Muscle layer of duodenum (tissue), 2 donors: ENCODE results near the gene KCTD5.
"Not testable (repeated sequence)": the region's sequence is repeated elsewhere in the genome, so short reads cannot be mapped to it uniquely, and the experiment has no call there.

Experiments used
- H3K27ac ChIP-seq: one replicate; pipeline ENCODE4 v1.7.0; 2013; ENCODE audit warnings: mild to moderate bottlenecking, low read length
- H3K27me3 ChIP-seq: one replicate; pipeline ENCODE4 v1.7.0; 2013; ENCODE audit warnings: low read depth, mild to moderate bottlenecking, control low read depth, low read length
- H3K36me3 ChIP-seq, 2 donors: one replicate each; pipeline ENCODE4 v1.7.0; 2013; ENCODE audit warnings: low read length in 2 of 2, control low read depth in 1 of 2, mild to moderate bottlenecking in 1 of 2; ENCODE audit not compliant: insufficient read depth in 2 of 2, control insufficient read depth in 1 of 2
- H3K4me1 ChIP-seq, 2 donors: one replicate each; pipeline ENCODE4 v1.7.0; 2013; ENCODE audit warnings: low read length in 2 of 2, mild to moderate bottlenecking in 2 of 2, control low read depth in 1 of 2, moderate library complexity in 1 of 2; ENCODE audit not compliant: insufficient read depth in 2 of 2, control insufficient read depth in 1 of 2
- H3K4me3 ChIP-seq, 2 donors: one replicate each; pipeline ENCODE4 v1.7.0; 2013; ENCODE audit warnings: low read length in 2 of 2, low read depth in 1 of 2, mild to moderate bottlenecking in 1 of 2
- H3K9me3 ChIP-seq, 2 donors: one replicate each; pipeline ENCODE4 v1.7.0; 2013; ENCODE audit warnings: low read length in 2 of 2, control low read depth in 1 of 2, mild to moderate bottlenecking in 1 of 2; ENCODE audit not compliant: control insufficient read depth in 1 of 2
- donor health status: healthy.

The KCTD5 gene

DNA sequence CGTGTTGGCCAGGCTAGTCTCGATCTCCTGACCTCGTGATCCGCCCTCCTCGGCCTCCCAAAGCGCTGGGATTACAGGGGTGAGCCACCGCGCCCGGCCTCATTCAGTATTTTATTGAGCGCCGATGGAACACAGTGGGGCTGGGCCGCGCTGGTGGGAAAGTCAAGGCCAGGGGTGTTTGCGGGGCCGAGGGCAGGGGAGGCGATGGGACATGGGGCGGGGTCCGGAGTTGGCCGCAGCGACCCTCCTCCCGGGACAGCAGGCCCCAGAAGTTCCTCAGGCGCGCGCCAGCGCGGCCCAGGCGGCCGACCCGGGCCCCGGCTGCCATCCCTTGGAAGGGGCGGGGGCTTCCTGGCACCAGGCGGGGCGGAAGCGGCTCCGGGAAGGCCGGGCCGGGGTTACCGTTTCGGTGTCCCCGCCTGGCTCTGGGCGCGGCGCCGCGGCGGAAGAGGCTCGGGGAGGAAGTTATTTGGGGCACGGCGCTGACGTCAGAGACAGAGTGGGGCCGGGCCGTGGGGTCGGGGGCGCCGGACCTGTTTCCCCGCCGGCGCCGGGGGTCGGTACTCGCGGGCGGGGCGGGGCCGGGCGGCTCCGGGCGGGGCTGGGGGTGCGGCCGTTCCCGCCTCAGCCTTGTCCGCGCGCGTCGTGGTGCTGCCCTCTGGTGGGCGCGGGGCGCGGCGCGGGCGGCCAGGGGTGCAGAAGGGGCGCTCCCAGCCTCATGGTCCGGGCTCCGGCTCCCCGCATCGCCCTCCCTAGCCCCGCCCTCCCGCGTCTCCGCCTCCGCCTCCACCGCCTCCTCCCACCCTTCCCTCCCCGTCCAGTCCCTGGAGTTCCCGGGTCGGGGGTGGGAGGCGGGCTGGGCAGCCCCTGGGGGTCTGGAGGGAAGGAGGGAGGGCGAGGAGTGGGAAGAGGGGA, 38.7 kb downstream of the KCTD5 start:
- Histone ChIP-seq H3K27me3 (peaks cover 4% of the 10 kb centered on the region), H3K36me3 (no peaks in the 10 kb centered on the region), H3K4me1 (no peaks in the 10 kb centered on the region), H3K4me3 (peak overlapping the region; percentile 30 to 67), H3K9me3 (no peaks in the 10 kb centered on the region), H3K27ac (no peak overlapping the region)

DNA sequence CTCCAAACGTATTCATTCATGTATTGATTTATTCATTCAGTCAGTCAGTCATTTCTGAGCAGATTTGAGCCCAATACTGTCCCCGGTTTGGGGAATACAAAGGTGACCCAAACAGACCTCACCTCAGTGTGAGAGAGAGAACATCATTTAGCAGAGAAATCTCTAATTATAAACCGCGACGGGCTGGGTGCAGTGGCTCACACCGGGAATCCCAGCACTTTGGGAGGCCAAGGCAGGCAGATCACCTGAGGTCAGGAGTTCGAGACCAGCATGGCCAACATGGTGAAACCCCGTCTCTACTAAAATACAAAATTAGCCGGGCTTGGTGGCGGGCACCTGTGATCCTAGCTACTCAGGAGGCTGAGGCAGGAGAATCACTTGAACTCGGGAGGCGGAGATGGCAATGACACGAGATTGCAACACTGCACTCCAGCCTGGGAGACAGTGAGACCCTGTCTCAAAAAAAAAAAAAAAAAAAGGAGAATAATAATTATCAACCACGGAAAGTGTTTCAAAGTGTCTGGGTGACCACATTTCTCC, 39.4 kb downstream of the KCTD5 start:
- H3K36me3 ChIP-seq, H3K9me3 ChIP-seq, H3K27ac ChIP-seq, H3K4me1 ChIP-seq, H3K27me3 ChIP-seq: not testable (repeated sequence)
- peak overlapping the region; percentile 30 to 67 for H3K4me3 ChIP-seq

DNA sequence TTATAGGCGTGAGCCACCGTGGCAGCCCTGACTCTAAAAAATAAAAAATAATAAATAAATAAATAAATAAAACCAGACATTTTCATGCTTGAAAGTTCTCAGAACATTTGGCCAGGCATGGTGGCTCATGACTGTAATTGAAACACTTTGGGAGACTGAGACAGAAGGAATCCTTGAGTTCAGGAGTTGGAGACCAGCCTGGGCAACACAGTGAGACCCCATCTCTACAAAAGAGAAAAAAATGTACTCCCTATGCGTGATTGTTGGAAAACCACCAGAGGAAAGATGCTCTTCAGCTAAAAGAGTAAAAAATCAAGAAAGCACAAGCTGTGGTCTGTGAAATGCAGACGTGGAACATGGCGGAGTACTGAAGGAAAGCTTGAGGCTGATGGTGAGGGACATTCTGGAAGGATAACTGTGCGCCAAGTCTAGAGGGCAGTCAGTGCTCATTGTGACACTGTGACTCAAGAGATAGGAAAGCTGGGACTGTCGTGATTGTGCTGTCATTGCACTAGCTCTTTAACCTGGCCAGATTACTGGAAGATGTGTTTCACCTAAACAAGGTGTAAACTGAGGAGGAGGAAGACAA, 41.9 kb downstream of the KCTD5 start:
- Histone ChIP-seq H3K27ac (no peak overlapping the region), H3K4me3 (no peak overlapping the region), H3K36me3 (no peaks in the 10 kb centered on the region), H3K9me3 (no peaks in the 10 kb centered on the region), H3K4me1 (no peaks in the 10 kb centered on the region), H3K27me3 (peaks cover 4% of the 10 kb centered on the region)

DNA sequence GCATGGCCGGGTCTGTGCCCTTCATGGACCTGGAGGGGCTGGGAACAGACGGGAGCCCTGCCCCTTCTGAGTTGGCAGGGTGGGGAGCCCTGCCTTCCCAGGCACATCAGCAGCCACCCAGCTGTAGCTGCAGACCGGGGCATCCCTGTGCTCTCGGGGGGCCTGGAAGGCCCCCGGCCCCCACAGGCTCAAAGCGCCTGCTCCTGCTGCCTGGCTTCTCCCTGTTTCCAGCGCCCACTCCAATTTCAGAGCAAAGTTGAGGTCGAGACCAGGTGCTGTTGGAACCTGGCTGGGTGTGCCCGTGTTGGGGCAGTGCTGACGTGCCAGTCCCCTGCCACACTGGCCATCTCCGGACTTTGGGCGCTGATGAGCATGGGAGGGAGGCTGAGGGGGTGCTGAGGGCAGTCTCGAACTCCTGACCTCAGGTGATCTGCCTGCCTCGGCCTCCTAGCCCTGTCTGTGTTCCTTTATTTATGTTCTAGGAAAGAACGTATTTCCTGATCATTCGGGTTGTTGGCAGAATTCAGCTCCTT, 42.6 kb downstream of the KCTD5 start:
- Histone ChIP-seq H3K4me3 (no peak overlapping the region), H3K27me3 (peaks cover 4% of the 10 kb centered on the region), H3K27ac (no peak overlapping the region), H3K9me3 (no peaks in the 10 kb centered on the region), H3K4me1 (no peaks in the 10 kb centered on the region), H3K36me3 (no peaks in the 10 kb centered on the region)

DNA sequence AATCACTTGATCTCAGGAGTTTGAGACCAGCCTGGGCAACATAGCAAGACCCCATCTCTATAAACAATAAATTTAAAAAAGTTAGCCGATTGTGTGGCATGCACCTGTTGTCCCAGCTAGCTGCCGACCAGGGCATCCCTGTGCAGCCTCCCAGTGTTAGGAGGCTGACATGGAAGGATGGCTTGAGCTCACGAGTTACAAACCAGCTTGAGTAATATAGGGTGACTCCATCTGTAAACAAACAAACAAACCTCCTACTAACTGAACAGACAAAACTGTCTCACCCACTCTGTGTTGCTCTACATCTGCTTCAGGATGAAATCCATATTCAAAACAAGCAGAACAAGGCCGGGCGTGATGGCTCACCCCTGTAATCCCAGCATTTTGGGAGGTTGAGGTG, 44.6 kb downstream of the KCTD5 start:
- Histone ChIP-seq H3K4me1 (no peaks in the 10 kb centered on the region), H3K36me3 (no peaks in the 10 kb centered on the region), H3K9me3 (no peaks in the 10 kb centered on the region), H3K27ac (no peak overlapping the region), H3K4me3 (no peak overlapping the region), H3K27me3 (peaks cover 4% of the 10 kb centered on the region)

DNA sequence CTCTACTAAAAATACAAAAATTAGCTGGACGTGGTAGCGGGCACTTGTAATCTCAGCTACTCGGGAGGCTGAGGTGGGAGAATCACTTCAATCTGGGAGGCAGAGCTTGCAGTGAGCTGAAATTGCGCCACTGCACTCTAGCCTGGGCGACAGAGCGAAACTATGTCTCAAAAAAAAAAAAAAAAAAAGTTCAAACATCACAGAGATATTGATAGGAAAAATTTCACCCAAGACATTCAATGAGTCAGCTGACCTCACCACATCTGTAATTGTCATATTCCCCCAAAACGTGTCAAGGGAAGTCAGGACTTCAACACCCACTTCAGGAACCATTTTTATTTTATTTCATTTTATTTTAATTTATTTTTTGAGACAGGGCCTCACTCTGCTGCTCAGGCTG, 45.7 kb downstream of the KCTD5 start:
- Histone ChIP-seq H3K9me3 (no peaks in the 10 kb centered on the region), H3K27me3 (peaks cover 4% of the 10 kb centered on the region), H3K4me3 (no peak overlapping the region), H3K36me3 (no peaks in the 10 kb centered on the region), H3K4me1 (no peaks in the 10 kb centered on the region), H3K27ac (no peak overlapping the region)

DNA sequence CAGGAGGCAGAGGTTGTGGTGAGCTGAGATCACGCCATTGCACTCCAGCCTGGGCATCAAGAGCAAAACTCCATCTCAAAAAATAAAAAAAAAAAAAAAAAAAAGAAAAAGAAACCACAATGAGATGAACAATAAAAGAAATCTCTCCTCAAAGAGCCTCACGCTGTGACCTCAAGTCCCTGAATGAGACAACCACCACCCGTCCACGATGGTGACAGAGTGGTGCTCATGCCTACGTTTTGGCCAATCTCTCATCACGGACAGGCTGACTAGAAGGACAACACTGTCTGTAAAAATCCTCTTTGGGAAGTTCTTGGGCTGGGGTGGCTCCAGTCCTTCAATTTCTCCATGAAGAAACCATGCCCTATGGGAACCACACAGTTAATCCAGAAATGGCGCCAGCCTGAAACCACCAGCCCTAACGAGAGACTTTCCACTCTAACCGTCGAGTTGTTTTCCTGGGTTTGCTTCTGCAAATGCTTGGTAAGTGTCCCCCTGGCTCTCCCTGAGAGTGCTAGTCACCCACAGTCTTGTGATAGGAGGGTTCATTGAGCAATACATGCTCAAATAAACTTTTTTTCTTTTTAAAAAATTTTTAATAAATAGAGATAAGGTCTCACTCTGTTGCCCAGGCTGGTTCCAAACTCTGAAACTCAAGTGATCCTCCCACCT, 52.7 kb downstream of the KCTD5 start:
- H3K27me3 ChIP-seq = no peaks in the 10 kb centered on the region
- no peaks in the 10 kb centered on the region for H3K4me1 ChIP-seq
- no peaks in the 10 kb centered on the region for H3K36me3 ChIP-seq
- H3K27ac ChIP-seq = no peak overlapping the region
- H3K4me3 ChIP-seq = no peak overlapping the region
- no peaks in the 10 kb centered on the region for H3K9me3 ChIP-seq

DNA sequence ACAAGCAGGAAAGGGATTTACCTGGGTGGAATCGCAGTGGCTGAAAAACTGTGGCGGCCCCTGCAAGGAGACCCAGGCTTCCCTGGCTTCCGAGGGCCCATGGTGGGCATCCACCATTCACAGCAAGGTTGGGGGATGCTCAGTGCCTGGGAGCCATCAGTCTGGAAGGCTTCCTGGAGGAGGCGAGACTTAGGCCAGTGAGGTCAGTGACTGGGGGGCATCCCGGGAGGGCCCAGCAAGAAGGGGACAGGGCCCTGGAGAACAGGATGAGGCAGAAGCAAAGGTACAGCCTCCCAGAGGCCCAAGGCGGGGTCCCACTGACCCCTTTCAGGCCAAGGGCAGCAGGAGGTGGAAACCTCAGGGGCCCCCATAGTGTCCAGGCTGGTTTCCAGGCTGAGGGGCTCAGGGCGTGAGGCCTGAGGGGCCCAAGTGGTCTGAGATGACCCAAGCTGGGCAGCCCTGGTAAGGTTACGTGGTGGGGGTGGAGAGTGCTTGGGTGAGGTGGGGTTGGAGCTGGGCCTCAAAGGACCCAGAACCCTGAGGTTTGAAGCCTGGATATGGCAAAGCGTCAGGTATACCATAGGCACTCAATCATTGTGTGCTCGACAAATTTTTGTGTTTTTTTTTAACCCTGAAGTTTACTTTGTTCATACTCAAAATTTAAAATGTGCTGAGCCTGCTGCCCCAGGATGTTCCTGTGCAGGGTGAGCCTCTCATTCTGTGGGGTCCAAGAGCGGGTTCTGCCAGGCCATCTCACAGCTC, 54.3 kb downstream of the KCTD5 start:
- no peaks in the 10 kb centered on the region for H3K36me3 ChIP-seq
- no peak overlapping the region for H3K4me3 ChIP-seq
- H3K27me3 ChIP-seq = no peaks in the 10 kb centered on the region

DNA sequence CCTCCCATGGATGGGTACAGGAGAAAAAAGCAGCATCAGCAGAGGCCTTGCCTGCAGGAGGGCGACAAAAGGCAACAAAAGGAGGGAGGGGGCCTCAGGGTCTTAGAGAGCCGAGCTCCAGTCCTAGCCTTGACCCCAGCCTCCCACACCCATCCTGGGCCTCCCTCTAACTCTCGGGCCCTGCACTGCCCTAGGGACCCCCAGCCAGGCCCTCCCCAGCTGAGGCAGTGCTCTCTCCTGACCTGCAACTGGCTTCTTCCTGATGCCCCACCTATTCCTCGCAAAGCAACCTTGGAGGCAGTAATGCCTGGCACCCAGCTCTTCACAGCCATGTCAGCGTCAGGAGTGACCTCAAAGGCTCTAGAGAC, 54.9 kb downstream of the KCTD5 start:
- Histone ChIP-seq H3K9me3 (no peaks in the 10 kb centered on the region), H3K4me1 (no peaks in the 10 kb centered on the region), H3K27ac (no peak overlapping the region), H3K36me3 (no peaks in the 10 kb centered on the region), H3K27me3 (no peaks in the 10 kb centered on the region), H3K4me3 (no peak overlapping the region)

More for the DNA sequence above, 54.3 kb downstream of the KCTD5 start:
- no peaks in the 10 kb centered on the region for H3K9me3 ChIP-seq
- H3K4me1 ChIP-seq = no peaks in the 10 kb centered on the region
- H3K27ac ChIP-seq = no peak overlapping the region

GRCh38 chr16:2737895-2738418, 55.6 kb downstream of the KCTD5 start:
- H3K27me3 ChIP-seq = no peaks in the 10 kb centered on the region
- H3K9me3 ChIP-seq = no peaks in the 10 kb centered on the region
- H3K36me3 ChIP-seq = no peaks in the 10 kb centered on the region
- no peaks in the 10 kb centered on the region for H3K4me1 ChIP-seq
- no peak overlapping the region for H3K4me3 ChIP-seq
- no peak overlapping the region for H3K27ac ChIP-seq
